HEK293 (cell line): ENCODE measurements around the gene TMEM106C.

Experiments
- CTCF ChIP-seq: fragments of 450-650 bp; formaldehyde crosslinking; IDR thresholded peaks from 2 replicates; pipeline ENCODE4 v1.5.1; 2016; ENCODE audit warnings: missing biosample characterization, missing genetic modification characterization
- KLF9 ChIP-seq: fragments of 450-650 bp; formaldehyde crosslinking; IDR thresholded peaks from 2 replicates; pipeline ENCODE4 v1.5.1; 2016; ENCODE audit warnings: missing biosample characterization, missing genetic modification characterization, low read depth
- OSR2 ChIP-seq: fragments of 450-650 bp; formaldehyde crosslinking; IDR thresholded peaks from 2 replicates; pipeline ENCODE4 v1.5.1; 2016; ENCODE audit warnings: missing biosample characterization, missing genetic modification characterization
- TCF7L2 ChIP-seq: IDR thresholded peaks from 2 replicates; pipeline ENCODE4 v1.6.1; 2011; ENCODE audit warnings: low read depth, mild to moderate bottlenecking, inconsistent platforms, low read length, moderate library complexity, borderline replicate concordance
- ZBTB7A ChIP-seq: fragments of 450-650 bp; formaldehyde crosslinking; IDR thresholded peaks from 2 replicates; pipeline ENCODE4 v1.5.1; 2016; ENCODE audit warnings: low read depth, missing biosample characterization, missing genetic modification characterization
- ZFP41 ChIP-seq: fragments of 450-650 bp; formaldehyde crosslinking; IDR thresholded peaks from 2 replicates; pipeline ENCODE4 v1.5.1; 2016; ENCODE audit warnings: missing biosample characterization, missing genetic modification characterization, borderline replicate concordance
- ZNF121 ChIP-seq: fragments of 450-650 bp; formaldehyde crosslinking; IDR thresholded peaks from 2 replicates; pipeline ENCODE4 v1.5.1; 2016; ENCODE audit warnings: missing biosample characterization, missing genetic modification characterization
- ZNF2 ChIP-seq: fragments of 450-650 bp; formaldehyde crosslinking; IDR thresholded peaks from 2 replicates; pipeline ENCODE4 v1.5.1; 2016; ENCODE audit warnings: missing biosample characterization, missing genetic modification characterization
- ZNF324 ChIP-seq: fragments of 450-650 bp; formaldehyde crosslinking; IDR thresholded peaks from 2 replicates; pipeline ENCODE4 v1.5.1; 2016; ENCODE audit warnings: missing biosample characterization, missing genetic modification characterization
- ZNF449 ChIP-seq: fragments of 450-650 bp; formaldehyde crosslinking; IDR thresholded peaks from 2 replicates; pipeline ENCODE4 v1.5.1; 2017; ENCODE audit warnings: missing biosample characterization, mild to moderate bottlenecking, missing genetic modification characterization, moderate library complexity
- ZNF585B ChIP-seq: fragments of 450-650 bp; formaldehyde crosslinking; IDR thresholded peaks from 2 replicates; pipeline ENCODE4 v1.5.1; 2016; ENCODE audit warnings: missing biosample characterization, missing genetic modification characterization
- ZNF660 ChIP-seq: fragments of 450-650 bp; IDR thresholded peaks from 2 replicates; pipeline ENCODE4 v1.5.1; 2018; ENCODE audit warnings: missing biosample characterization, mild to moderate bottlenecking, missing genetic modification characterization
- ZNF747 ChIP-seq: fragments of 450-650 bp; formaldehyde crosslinking; IDR thresholded peaks from 2 replicates; pipeline ENCODE4 v1.5.1; 2016; ENCODE audit warnings: missing biosample characterization, missing genetic modification characterization

GRCh38 chr12:47946413-47947323 is 16.7 kb upstream of the TMEM106C start:
- TF ChIP-seq ZNF747 (tag by site-specific recombination): no peak
- TF ChIP-seq CTCF (tag by site-specific recombination): no peak
- TF ChIP-seq ZNF324 (tag by site-specific recombination): no peak
- no peak for TF ChIP-seq TCF7L2
- no peak for TF ChIP-seq ZNF449 (tag by site-specific recombination)
- TF ChIP-seq ZNF2 (tag by site-specific recombination): no peak
- TF ChIP-seq KLF9 (tag by site-specific recombination): no peak
- no peak for TF ChIP-seq ZBTB7A (tag by site-specific recombination)
- TF ChIP-seq OSR2 (tag by site-specific recombination): no peak
- TF ChIP-seq ZNF660 (tag by site-specific recombination): no peak
- no peak for TF ChIP-seq ZFP41 (tag by site-specific recombination)
- TF ChIP-seq ZNF121: no peak
- TF ChIP-seq ZNF585B (tag by site-specific recombination): no peak
